Neural progenitor cell (in vitro differentiated cells): Measurements from ENCODE around the gene PHF14.

ENCODE experiments used
- CTCF ChIP-seq: fragments of 200-600 bp; sonication (generic); IDR thresholded peaks from 2 replicates; pipeline ENCODE4 v1.5.1; 2017; ENCODE audit warnings: antibody characterized with exemption, mild to moderate bottlenecking
- EZH2 ChIP-seq: fragments of 200-600 bp; sonication (generic); IDR thresholded peaks from 2 replicates; pipeline ENCODE4 v1.6.1; 2017; ENCODE audit warnings: antibody characterized with exemption, mild to moderate bottlenecking, moderate library complexity
- EZH2phosphoT487 ChIP-seq: fragments of 200-600 bp; sonication (generic); IDR thresholded peaks from 2 replicates; pipeline ENCODE4 v1.6.1; 2017; ENCODE audit warnings: antibody characterized with exemption

GRCh38 chr7:11216276-11216675 is 242.6 kb downstream of the PHF14 start:
- no peak for TF ChIP-seq CTCF
- no peak for TF ChIP-seq EZH2
- TF ChIP-seq EZH2phosphoT487 = no peak
